PFSK-1 (cell line): ENCODE measurements around the gene GSK3A.

Experiments
- FOXP2 ChIP-seq: optimal IDR thresholded peaks from 2 replicates; pipeline ENCODE3; 2011; ENCODE audit warnings: borderline replicate concordance, control low read depth, inconsistent platforms; ENCODE audit not compliant: insufficient read depth; ENCODE audit errors: extremely low read length, extremely low read depth
- POLR2AphosphoS5 ChIP-seq: IDR thresholded peaks from 2 replicates; pipeline ENCODE4 v1.6.1; 2012; ENCODE audit warnings: low read depth, mild to moderate bottlenecking, control low read depth, low read length, moderate library complexity
- SIN3A ChIP-seq: IDR thresholded peaks from 2 replicates; pipeline ENCODE4 v1.6.1; 2012; ENCODE audit warnings: mild to moderate bottlenecking, low read length, moderate library complexity, borderline replicate concordance; ENCODE audit not compliant: insufficient read depth
- TAF1 ChIP-seq: IDR thresholded peaks from 2 replicates; pipeline ENCODE4 v1.6.1; 2012; ENCODE audit warnings: low read length, control low read depth, borderline replicate concordance; ENCODE audit not compliant: insufficient read depth
- TF ChIP-seq, protein P1 (sequence below), 2 experiments: IDR thresholded peaks; 2 replicates each; pipeline versions ENCODE4 v1.6.1 to v1.8.0; 2011 to 2012; ENCODE audit warnings: low read depth in 2 of 2, low read length in 2 of 2, control low read depth in 1 of 2, inconsistent platforms in 1 of 2, mild to moderate bottlenecking in 1 of 2, moderate library complexity in 1 of 2; ENCODE audit not compliant: insufficient read depth in 1 of 2

Gene GSK3A

DNA sequence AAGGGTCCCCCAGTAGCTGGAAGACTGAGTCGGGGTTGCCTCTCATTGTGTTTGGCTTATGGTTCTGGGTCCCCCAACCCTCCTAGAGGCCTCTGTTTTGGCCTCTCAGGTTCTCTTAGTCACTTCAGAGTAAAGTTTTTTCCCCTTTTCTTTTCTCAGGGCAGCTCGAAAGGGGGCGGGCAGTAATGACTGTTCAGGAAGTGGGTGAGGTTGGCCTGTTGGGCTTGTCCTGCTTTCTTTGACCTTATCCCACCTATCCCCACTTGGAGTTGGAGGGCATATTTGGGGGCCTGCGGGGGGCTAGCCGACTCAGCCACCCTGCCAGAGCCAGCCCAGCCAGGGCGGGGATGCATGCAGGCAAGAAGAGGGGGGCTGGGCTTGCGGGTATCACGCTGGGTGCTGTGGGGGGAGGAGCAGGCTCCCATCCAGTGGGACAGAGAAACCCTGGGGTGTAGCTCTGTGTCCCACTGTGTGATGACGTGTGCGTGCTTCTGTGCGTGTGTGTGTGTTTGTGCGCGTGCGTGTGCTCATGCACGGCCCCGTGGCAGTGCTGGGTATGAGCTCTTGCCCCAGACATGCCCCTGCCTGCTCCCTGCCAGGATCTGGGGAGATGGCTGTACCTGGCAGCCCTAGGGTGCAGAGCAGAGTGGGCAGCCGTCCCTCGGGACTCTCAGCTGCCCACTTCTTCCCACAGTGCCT, 28.1 kb upstream of the GSK3A start:
- TF ChIP-seq POLR2AphosphoS5 (peak; percentile 67; the same call in 1 of the 2 replicates), TAF1 (no peak)

- TF ChIP-seq FOXP2 (no peak), TAF1 (0 out of 2 replicates have a peak, but pooled peaks have one; percentile 37), SIN3A (peak; percentile 80; the same call in 1 of the 2 replicates), POLR2AphosphoS5 (no peak)
- TF ChIP-seq, protein P1, sequence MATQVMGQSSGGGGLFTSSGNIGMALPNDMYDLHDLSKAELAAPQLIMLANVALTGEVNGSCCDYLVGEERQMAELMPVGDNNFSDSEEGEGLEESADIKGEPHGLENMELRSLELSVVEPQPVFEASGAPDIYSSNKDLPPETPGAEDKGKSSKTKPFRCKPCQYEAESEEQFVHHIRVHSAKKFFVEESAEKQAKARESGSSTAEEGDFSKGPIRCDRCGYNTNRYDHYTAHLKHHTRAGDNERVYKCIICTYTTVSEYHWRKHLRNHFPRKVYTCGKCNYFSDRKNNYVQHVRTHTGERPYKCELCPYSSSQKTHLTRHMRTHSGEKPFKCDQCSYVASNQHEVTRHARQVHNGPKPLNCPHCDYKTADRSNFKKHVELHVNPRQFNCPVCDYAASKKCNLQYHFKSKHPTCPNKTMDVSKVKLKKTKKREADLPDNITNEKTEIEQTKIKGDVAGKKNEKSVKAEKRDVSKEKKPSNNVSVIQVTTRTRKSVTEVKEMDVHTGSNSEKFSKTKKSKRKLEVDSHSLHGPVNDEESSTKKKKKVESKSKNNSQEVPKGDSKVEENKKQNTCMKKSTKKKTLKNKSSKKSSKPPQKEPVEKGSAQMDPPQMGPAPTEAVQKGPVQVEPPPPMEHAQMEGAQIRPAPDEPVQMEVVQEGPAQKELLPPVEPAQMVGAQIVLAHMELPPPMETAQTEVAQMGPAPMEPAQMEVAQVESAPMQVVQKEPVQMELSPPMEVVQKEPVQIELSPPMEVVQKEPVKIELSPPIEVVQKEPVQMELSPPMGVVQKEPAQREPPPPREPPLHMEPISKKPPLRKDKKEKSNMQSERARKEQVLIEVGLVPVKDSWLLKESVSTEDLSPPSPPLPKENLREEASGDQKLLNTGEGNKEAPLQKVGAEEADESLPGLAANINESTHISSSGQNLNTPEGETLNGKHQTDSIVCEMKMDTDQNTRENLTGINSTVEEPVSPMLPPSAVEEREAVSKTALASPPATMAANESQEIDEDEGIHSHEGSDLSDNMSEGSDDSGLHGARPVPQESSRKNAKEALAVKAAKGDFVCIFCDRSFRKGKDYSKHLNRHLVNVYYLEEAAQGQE (IDR thresholded peaks at IDR 0.05; ENCODE audit: insufficient read depth in 1 of 2, low read depth in 2 of 2, low read length in 2 of 2) = no peak
Observed at GRCh38 chr19:42269478-42270345, 27.3 kb upstream of the GSK3A start.

DNA sequence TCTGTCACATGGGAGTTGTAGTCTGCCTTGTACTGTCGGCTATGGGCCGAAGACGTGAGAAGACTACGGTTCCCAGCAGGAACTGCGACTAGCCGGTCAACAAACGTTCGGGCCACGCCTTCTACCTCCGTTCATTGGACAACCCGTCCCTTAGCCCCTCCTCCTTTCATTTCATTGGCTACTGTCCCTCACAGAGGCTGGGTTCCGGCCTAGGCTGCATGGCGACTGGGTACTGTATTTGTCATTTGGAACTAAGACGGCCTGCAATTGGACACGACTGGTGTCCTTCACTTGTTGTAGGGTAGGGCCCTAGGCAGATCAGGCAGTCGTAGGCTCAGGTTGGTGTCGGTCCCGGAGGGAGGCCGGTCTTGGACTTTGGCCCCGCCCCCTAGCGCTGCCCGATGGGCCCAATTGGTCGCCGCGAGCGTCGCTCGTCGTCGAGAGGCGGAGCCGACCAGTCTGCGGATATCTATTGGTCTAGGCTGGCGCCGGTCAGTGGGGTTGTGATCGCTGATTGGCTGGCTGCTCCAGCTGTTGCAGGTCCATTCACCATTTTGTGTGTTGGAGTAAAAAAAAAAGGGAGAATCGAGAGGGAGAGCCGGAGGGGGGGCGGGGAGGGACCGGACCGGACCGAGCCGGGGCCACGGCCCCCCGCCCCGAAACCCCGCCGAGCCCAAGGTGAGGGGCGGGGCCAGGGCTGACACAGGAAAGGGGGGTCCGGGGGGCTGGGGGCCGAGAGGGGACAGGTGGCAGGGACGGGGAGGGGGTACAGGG, 26.5 kb upstream of the GSK3A start, which contains the start of gene CIC:
CIC (plus strand) TSS at position 549 of the 774 bp plus-strand sequence. CDS start 2,532 bp downstream, outside the sequence.
- TF ChIP-seq SIN3A (peak; percentile 78; the same call in 1 of the 2 replicates), FOXP2 (no peak)

DNA sequence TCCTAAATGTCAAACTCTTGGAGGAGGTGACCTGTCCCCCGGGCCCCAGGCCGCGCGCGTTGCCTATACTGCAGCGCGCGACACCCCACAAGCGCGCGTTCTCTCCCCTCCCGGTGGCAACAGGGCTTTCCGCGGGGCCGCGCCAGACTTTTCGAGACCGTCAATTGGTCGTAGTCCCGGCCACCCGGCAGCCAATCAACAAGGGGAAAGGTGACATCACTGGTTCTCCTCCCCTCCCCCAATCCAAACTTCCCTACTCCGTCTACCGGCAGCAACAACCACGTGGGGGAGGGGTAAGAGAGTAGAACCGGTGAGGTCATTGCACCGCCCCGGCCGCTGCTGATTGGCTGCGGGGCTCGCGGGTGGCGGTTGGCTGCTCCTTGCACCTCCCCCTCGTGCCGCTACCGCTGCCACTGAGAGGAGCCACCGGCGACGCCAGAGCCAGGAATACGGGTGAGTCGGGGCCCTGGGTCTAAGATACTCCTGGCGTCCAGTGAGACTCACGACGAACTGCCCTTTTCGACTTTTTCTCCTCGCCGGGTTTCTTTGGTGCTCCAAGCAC, 25.8 kb upstream of the GSK3A start:
- TF ChIP-seq, protein P1 (IDR thresholded peaks at IDR 0.05; ENCODE audit: insufficient read depth in 1 of 2, low read depth in 2 of 2, low read length in 2 of 2) = peak in 1 of 2 experiments; percentile 64; a peak in 1 of 4 replicates
- TF ChIP-seq POLR2AphosphoS5 = peak; percentile 84
- TF ChIP-seq SIN3A = no peak; the same call in 1 of the 2 replicates
- TF ChIP-seq FOXP2 = no peak
- peak; percentile 82; the same call in 1 of the 2 replicates for TF ChIP-seq TAF1

GRCh38 chr19:42267644-42268141, 25.3 kb upstream of the GSK3A start:
- TF ChIP-seq TAF1 (no peak), POLR2AphosphoS5 (no peak), SIN3A (no peak), FOXP2 (no peak)
- TF ChIP-seq, protein P1 (IDR thresholded peaks at IDR 0.05; ENCODE audit: insufficient read depth in 1 of 2, low read depth in 2 of 2, low read length in 2 of 2) = no peak
